NCI-H748 (cell line): ENCODE data around the gene MCM10.

Experiments
- DNase-seq: peaks from one replicate; lab custom pipeline; 2025; ENCODE audit not compliant: unreplicated experiment; lab: John Stamatoyannopoulos, UW

Gene MCM10

DNA sequence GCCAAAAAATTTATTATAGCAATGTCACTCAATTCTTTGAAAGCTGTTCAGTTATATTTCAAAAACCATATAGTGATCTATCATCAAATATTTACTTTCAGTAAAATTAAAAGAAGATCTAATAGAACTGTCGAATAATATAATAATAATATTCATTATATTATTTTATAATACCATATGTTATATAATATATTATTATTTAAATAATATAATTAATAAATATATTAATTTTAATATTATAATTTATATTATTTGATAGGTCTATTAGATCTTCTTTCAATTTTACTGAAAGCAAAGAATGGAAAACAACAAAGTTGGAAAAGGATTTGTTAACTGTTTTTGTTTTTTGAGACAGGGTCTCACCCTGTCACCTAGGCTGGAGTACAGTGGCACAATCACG is 95.3 kb downstream of the MCM10 start:
- DNase-seq, result no peak

DNA sequence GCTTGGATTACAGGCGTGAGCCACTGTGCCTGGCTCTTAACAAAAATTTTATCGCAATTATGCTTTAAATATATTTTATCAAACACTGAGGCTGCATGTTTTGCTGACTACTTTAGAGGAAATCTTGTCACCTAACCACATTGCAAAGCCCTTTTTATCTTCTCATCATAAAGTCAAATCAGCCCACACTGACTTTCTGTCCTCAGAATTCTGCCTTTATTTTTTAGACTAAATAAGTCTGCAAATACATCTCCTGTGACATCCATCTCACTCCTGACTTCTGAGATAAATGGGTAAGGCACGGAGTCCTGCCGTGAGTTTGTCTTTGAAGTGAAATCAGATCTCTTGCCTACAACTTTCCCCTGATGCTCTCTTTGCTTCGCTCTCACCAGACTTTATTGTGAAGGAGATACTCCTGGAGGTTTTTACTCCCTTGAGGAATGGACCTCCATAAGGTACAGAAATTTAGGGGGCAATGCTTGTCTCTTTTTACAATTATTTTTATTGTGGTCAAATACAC is 96.3 kb downstream of the MCM10 start:
- DNase-seq, result no peak
